MM.1S (cell line): ENCODE data around the gene ZIC5.

ENCODE experiments used
- DNase-seq: peaks from one replicate; pipeline ENCODE4 v3.0.0-alpha.2; 2015
- H2AFZ ChIP-seq: fragments of 300-600 bp; sonication (generic); 2 replicates; pipeline ENCODE4 v1.6.0; 2016; ENCODE audit warnings: antibody characterized with exemption, low read length
- H3F3A ChIP-seq: fragments of 300-600 bp; sonication (generic); 2 replicates; pipeline ENCODE4 v1.6.1; 2016; ENCODE audit warnings: mild to moderate bottlenecking, antibody characterized with exemption, low read length, moderate library complexity, mixed read lengths; ENCODE audit not compliant: insufficient read depth
- H3K27ac ChIP-seq: fragments of 300-600 bp; sonication (generic); 2 replicates; pipeline ENCODE4 v1.5.1; 2016; ENCODE audit warnings: mild to moderate bottlenecking, low read length
- H3K27me3 ChIP-seq: fragments of 300-600 bp; sonication (generic); replicated peaks from 2 replicates; pipeline ENCODE4 v1.6.0; 2016; ENCODE audit warnings: low read length; ENCODE audit not compliant: insufficient read depth
- H3K36me3 ChIP-seq: fragments of 300-600 bp; sonication (generic); replicated peaks from 2 replicates; pipeline ENCODE4 v1.6.1; 2016; ENCODE audit warnings: mild to moderate bottlenecking, low read length, mixed read lengths; ENCODE audit not compliant: insufficient read depth
- H3K4me1 ChIP-seq: fragments of 300-600 bp; sonication (generic); 2 replicates; pipeline ENCODE4 v1.6.1; 2016; ENCODE audit warnings: low read length, mixed read lengths
- H3K4me2 ChIP-seq: fragments of 300-600 bp; sonication (generic); 2 replicates; pipeline ENCODE4 v1.6.0; 2016; ENCODE audit warnings: low read depth, low read length
- H3K4me3 ChIP-seq: fragments of 300-600 bp; sonication (generic); 2 replicates; pipeline ENCODE4 v1.5.1; 2016; ENCODE audit warnings: low read length, mixed read lengths
- H3K79me2 ChIP-seq: fragments of 300-600 bp; sonication (generic); 2 replicates; pipeline ENCODE4 v1.6.1; 2016; ENCODE audit warnings: mixed run types, low read length, mixed read lengths
- H3K9ac ChIP-seq: fragments of 300-600 bp; sonication (generic); 2 replicates; pipeline ENCODE4 v1.6.1; 2016; ENCODE audit warnings: low read length, mixed read lengths
- H3K9me2 ChIP-seq: fragments of 300-600 bp; sonication (generic); replicated peaks from 2 replicates; pipeline ENCODE4 v1.6.1; 2016; ENCODE audit warnings: mild to moderate bottlenecking, low read length, mixed read lengths; ENCODE audit not compliant: insufficient read depth
- H3K9me3 ChIP-seq: fragments of 300-600 bp; sonication (generic); replicated peaks from 2 replicates; pipeline ENCODE4 v1.6.1; 2016; ENCODE audit warnings: mild to moderate bottlenecking, low read length, mixed read lengths; ENCODE audit not compliant: insufficient read depth
- H4K20me1 ChIP-seq: fragments of 300-600 bp; sonication (generic); 2 replicates; pipeline ENCODE4 v1.6.1; 2016; ENCODE audit warnings: mild to moderate bottlenecking, low read length, moderate library complexity, mixed read lengths; ENCODE audit not compliant: insufficient read depth
- CTCF ChIP-seq: fragments of 300-600 bp; sonication (generic); IDR thresholded peaks from 2 replicates; pipeline ENCODE4 v1.5.1; 2016; ENCODE audit warnings: antibody characterized with exemption, low read length, mixed read lengths
- EZH2 ChIP-seq: fragments of 300-600 bp; sonication (generic); optimal IDR thresholded peaks from 2 replicates; pipeline ENCODE3; 2017; ENCODE audit warnings: low read depth, mild to moderate bottlenecking, antibody characterized with exemption, low read length, mixed read lengths
- EZH2phosphoT487 ChIP-seq: fragments of 300-600 bp; sonication (generic); IDR thresholded peaks from 2 replicates; pipeline ENCODE4 v1.6.1; 2018; ENCODE audit warnings: antibody characterized with exemption, low read length

ZIC5 gene

DNA sequence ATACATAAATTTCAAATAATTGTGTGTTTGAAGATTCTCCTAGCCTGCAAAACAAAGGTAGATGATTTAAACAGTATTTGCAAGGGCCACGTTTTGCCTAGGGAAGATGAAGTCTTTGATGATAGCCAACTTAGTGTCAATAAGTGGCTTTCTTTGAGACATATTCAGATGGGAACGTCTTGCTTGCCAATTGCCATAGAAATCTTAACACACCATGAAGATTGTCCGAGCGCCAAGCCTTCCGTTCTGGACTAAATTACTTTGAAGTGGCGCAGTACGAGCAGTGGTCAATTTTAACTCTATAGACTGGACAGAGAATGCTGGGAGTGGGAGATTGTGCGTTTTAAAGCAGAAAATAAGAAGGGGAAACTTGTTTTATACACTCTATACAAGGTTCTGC lies 9.9 kb downstream of the ZIC5 start:
- Histone ChIP-seq H3K27me3 (peaks cover 9% of the 10 kb centered on the region; the same call in 1 of the 2 replicates), H3K9ac (no peak overlapping the region), H3K9me3 (no peaks in the 10 kb centered on the region), H3K4me3 (no peak overlapping the region), H3K9me2 (no peaks in the 10 kb centered on the region), H3K4me2 (no peak overlapping the region), H2AFZ (no peak overlapping the region), H3K27ac (no peak overlapping the region), H3K79me2 (no peaks in the 10 kb centered on the region), H3K36me3 (no peaks in the 10 kb centered on the region), H3F3A (no peaks in the 10 kb centered on the region), H3K4me1 (no peaks in the 10 kb centered on the region), H4K20me1 (no peaks in the 10 kb centered on the region)
- DNase-seq: no peak
- TF ChIP-seq EZH2phosphoT487 (no peak), CTCF (no peak), EZH2 (no peak)

DNA sequence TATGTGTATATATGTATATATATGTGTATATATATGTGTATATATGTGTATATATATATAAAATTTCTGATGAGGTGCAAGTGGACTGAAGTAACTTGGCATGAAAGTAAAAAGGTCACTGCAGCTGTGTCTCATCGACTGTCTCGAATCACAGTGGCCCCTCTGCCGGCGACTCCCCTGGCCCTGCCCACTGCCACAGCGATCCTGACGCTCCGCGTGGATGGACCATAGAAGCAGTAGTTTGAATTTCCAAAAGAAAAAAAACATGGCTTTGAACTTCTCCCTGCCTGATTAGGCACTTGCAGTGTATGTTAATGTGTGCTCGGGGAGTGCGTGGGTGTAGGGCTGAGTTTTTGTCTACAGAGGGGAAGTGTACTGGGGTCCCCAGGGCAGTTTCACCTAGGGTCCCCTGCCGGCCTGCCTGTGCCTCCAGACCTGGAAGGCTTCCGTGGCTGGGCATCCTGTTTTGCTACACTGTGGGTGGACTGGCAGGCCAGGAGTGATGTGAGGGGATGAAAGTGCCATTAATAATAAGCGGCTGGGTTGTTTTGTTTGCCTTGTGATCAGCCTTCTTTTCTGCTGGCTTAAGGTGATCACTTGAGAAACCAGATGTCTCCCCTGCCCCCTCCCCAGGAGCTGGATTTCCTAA lies 10.8 kb downstream of the ZIC5 start:
- DNase-seq: no peak
- no peaks in the 10 kb centered on the region for H3K79me2 ChIP-seq
- no peak for TF ChIP-seq EZH2
- peaks cover 9% of the 10 kb centered on the region; the same call in 1 of the 2 replicates for H3K27me3 ChIP-seq
- no peaks in the 10 kb centered on the region for H3K9me3 ChIP-seq
- no peak overlapping the region for H3K9ac ChIP-seq
- H4K20me1 ChIP-seq: no peaks in the 10 kb centered on the region
- H3K27ac ChIP-seq: no peak overlapping the region
- H3K4me3 ChIP-seq: no peak overlapping the region
- no peaks in the 10 kb centered on the region for H3K4me1 ChIP-seq
- H3K36me3 ChIP-seq: no peaks in the 10 kb centered on the region
- no peak overlapping the region for H3K4me2 ChIP-seq
- no peaks in the 10 kb centered on the region for H3K9me2 ChIP-seq
- H3F3A ChIP-seq: no peaks in the 10 kb centered on the region
- no peak overlapping the region for H2AFZ ChIP-seq

- no peaks in the 10 kb centered on the region for H3K9me3 ChIP-seq
- no peak overlapping the region; the same call in 1 of the 2 replicates for H3K4me3 ChIP-seq
- no peak overlapping the region; the same call in 1 of the 2 replicates for H3K4me2 ChIP-seq
- no peaks in the 10 kb centered on the region for H3K36me3 ChIP-seq
- no peaks in the 10 kb centered on the region for H3K9me2 ChIP-seq
- peak; percentile 41 for DNase-seq
- no peaks in the 10 kb centered on the region for H3F3A ChIP-seq
- H3K27me3 ChIP-seq: peaks cover 9% of the 10 kb centered on the region; the same call in 1 of the 2 replicates
- H3K4me1 ChIP-seq: no peaks in the 10 kb centered on the region
- H3K79me2 ChIP-seq: no peaks in the 10 kb centered on the region
- H3K9ac ChIP-seq: no peak overlapping the region
- TF ChIP-seq EZH2phosphoT487 (no peak), EZH2 (no peak), CTCF (no peak)
- H2AFZ ChIP-seq: no peak overlapping the region
- H4K20me1 ChIP-seq: no peaks in the 10 kb centered on the region
- H3K27ac ChIP-seq: no peak overlapping the region
These were observed 11.9 kb downstream of the ZIC5 start for GRCh38 chr13:99959540-99960230.

DNA sequence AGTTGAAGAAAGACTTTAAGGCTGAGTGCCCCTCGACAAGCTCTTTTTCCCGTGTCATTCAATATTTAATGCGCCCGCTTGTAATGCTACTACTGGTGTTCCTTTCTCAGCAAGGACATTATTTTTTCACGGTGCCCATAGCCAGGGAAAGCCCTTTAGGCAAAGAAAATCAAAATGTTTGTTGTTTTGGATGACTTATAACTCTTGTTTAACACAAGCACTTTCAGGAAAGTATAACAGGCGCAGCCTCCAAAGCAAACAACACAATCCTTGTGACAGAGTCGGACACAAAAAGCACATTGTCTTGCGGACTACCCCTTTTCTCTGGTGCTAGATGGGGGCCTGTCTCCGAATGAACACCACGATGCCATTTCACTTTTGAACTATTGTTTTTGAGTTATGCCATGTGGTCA lies 12.4 kb downstream of the ZIC5 start:
- Histone ChIP-seq H3K4me2 (no peak overlapping the region), H3K4me3 (no peak overlapping the region), H3K79me2 (no peaks in the 10 kb centered on the region), H3K27me3 (peaks cover 9% of the 10 kb centered on the region; the same call in 1 of the 2 replicates), H3K4me1 (no peaks in the 10 kb centered on the region), H3K9me2 (no peaks in the 10 kb centered on the region), H2AFZ (no peak overlapping the region), H3K9me3 (no peaks in the 10 kb centered on the region), H3K27ac (no peak overlapping the region), H3F3A (no peaks in the 10 kb centered on the region), H4K20me1 (no peaks in the 10 kb centered on the region), H3K36me3 (no peaks in the 10 kb centered on the region), H3K9ac (no peak overlapping the region)
- TF ChIP-seq EZH2 (no peak), CTCF (no peak), EZH2phosphoT487 (no peak)
- no peak for DNase-seq
